HFFc6 (cell line): Measurements from ENCODE around the gene BGLAP. TPM values are rescaled to one million over a fixed set of nuclear protein-coding genes. Genes with fewer than 3 reads are reported as not detected.

ENCODE experiments used
- DNase-seq: peaks from one replicate; pipeline ENCODE4 v3.0.0-alpha.2; 2018
- H3K27ac Mint-ChIP-seq: 2 replicates; pipeline ENCODE4 v1.8.0; 2020; ENCODE audit warnings: mild to moderate bottlenecking, mixed read lengths
- H3K27me3 Mint-ChIP-seq: 2 replicates; pipeline ENCODE4 v1.8.0; 2021; ENCODE audit warnings: mild to moderate bottlenecking, moderate library complexity, mixed read lengths; ENCODE audit not compliant: insufficient read depth
- H3K36me3 Mint-ChIP-seq: 2 replicates; pipeline ENCODE4 v1.8.0; 2021; ENCODE audit warnings: low read depth, mixed read lengths
- H3K4me1 Mint-ChIP-seq: 2 replicates; pipeline ENCODE4 v1.8.0; 2020; ENCODE audit warnings: low read depth, mixed read lengths
- H3K4me3 Mint-ChIP-seq: 2 replicates; pipeline ENCODE4 v1.8.0; 2020; ENCODE audit warnings: mild to moderate bottlenecking, moderate library complexity, mixed read lengths
- H3K9me3 Mint-ChIP-seq: 2 replicates; pipeline ENCODE4 v1.8.0; 2020; ENCODE audit warnings: mild to moderate bottlenecking, mixed read lengths
- CTCF ChIP-seq: fragments of 200-600 bp; sonication (generic); IDR thresholded peaks from 2 replicates; pipeline ENCODE4 v1.5.0; 2021; ENCODE audit warnings: antibody characterized with exemption, mild to moderate bottlenecking
- total RNA-seq, 6 experiments: library from RNA; stranded (reverse); fragmentation: NEBNext Ultra II Directional; extraction: Animal tissue kit (Norgen Biotek cat#: 25700); gene quantifications; 2 replicates in 1 of 6; 3 replicates in 5 of 6; pipeline ENCODE4 v1.2.3, GENCODE V29; 2021

The BGLAP gene
- total RNA-seq, 6 experiments from 2014 or later = 0.40 to 0.62 TPM; not detected in 4

DNA sequence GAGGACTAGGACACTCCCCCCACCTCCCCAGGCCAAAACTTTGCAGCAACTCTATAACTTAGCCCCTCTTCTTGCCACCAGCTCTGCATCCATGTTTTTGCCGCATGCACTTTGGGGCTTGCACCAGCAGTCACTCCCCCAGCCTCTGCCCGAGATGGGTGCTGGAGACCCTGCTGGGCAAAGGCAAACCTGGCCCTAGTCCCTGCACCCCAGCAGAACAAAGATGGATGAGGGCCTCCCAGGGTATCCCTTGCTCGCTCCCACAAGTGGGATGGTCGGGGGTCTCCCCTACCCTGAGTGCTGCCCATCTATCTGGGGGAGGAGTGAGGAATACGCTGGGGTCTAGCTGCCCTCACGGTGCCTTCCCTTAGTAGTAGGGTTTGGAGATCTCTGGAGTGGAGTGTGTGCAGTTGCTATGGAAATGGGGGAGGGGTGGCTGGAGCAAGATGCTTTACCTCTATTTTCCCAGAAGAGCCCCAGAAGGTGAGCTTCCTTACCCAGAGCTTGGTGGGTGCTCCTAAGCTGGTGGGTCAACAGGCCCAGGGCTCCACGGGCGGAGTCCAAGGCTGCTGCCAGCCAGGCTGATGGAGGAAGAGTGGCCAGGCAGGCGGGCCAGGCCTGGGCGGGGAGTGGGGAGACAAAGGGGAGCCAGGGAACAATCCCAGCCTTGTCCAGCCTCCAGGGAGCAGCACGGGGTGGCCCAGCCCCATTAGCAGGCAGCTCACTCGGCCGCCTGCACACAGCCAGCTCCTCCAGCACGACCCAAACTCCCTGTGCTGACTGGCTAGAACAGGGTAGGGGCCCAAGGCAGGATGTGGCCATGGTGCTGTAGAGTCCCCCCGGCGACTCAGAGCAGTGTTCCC is 5.7 kb downstream of the BGLAP start, which contains the start of gene PAQR6:
Gene PAQR6, minus strand, starts transcription at position 597 of the 863 bp plus-strand sequence. CDS start 1,325 bp downstream, outside the sequence.
- Mint-ChIP-seq H3K9me3 (no peaks in the 10 kb centered on the region), H3K27ac (no peak within 1 kb of the TSS), H3K27me3 (peaks cover 10% of the 10 kb centered on the region), H3K36me3 (peaks cover 2% of the 10 kb centered on the region), H3K4me1 (no peaks in the 10 kb centered on the region; the same call in 1 of the 2 replicates), H3K4me3 (no peak within 1 kb of the TSS)
- no peak for TF ChIP-seq CTCF
- no peak for DNase-seq

GRCh38 chr1:156248323-156248683 is 6.3 kb downstream of the BGLAP start:
- H3K9me3 Mint-ChIP-seq = no peaks in the 10 kb centered on the region
- no peak overlapping the region for H3K27ac Mint-ChIP-seq
- DNase-seq = no peak
- no peaks in the 10 kb centered on the region; the same call in 1 of the 2 replicates for H3K4me1 Mint-ChIP-seq
- H3K27me3 Mint-ChIP-seq = peaks cover 9% of the 10 kb centered on the region
- H3K36me3 Mint-ChIP-seq = peaks cover 8% of the 10 kb centered on the region
- TF ChIP-seq CTCF = no peak
- no peak overlapping the region for H3K4me3 Mint-ChIP-seq

- Mint-ChIP-seq H3K4me1 (no peaks in the 10 kb centered on the region; the same call in 1 of the 2 replicates), H3K4me3 (no peak overlapping the region), H3K9me3 (no peaks in the 10 kb centered on the region), H3K27me3 (peaks cover 9% of the 10 kb centered on the region), H3K27ac (no peak overlapping the region), H3K36me3 (peaks cover 18% of the 10 kb centered on the region)
- TF ChIP-seq CTCF = no peak
- DNase-seq = no peak
Observed at GRCh38 chr1:156249593-156249992, 7.6 kb downstream of the BGLAP start.

- H3K9me3 Mint-ChIP-seq = no peaks in the 10 kb centered on the region
- DNase-seq = no peak
- H3K27ac Mint-ChIP-seq = no peak overlapping the region
- no peaks in the 10 kb centered on the region; the same call in 1 of the 2 replicates for H3K4me1 Mint-ChIP-seq
- H3K4me3 Mint-ChIP-seq = no peak overlapping the region
- peaks cover 2% of the 10 kb centered on the region for H3K27me3 Mint-ChIP-seq
- no peak for TF ChIP-seq CTCF
- H3K36me3 Mint-ChIP-seq = peaks cover 24% of the 10 kb centered on the region
Observed at GRCh38 chr1:156251527-156251926, 9.5 kb downstream of the BGLAP start.

DNA sequence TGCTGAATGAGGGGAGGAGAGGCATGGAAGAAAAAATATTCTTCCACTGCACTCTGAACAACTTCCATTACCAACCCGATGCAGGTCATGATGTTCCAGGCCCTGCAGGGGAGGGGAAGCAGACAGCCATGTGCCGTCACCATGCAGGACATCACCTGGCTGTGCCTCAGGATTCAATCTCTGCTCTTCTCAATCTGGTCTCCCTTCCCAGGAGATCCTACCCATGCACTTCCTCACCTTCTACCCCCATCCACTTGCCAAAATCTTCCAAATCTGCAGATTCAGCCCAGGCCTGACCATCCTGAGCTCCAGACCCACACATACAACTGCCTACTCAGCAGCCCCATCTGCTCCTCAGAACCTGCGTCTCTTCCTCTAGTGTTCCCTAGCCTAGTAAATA is 11.7 kb downstream of the BGLAP start:
- Mint-ChIP-seq H3K36me3 (peaks cover 42% of the 10 kb centered on the region), H3K27me3 (peaks cover 2% of the 10 kb centered on the region)

More for the DNA sequence above, 11.7 kb downstream of the BGLAP start:
- Mint-ChIP-seq H3K27ac (no peak overlapping the region), H3K9me3 (no peaks in the 10 kb centered on the region), H3K4me3 (no peak overlapping the region), H3K4me1 (peaks cover 6% of the 10 kb centered on the region; the same call in 1 of the 2 replicates)
- no peak for TF ChIP-seq CTCF
- no peak for DNase-seq
